ENCODE data around the gene TPSB2.

The TPSB2 gene

DNA sequence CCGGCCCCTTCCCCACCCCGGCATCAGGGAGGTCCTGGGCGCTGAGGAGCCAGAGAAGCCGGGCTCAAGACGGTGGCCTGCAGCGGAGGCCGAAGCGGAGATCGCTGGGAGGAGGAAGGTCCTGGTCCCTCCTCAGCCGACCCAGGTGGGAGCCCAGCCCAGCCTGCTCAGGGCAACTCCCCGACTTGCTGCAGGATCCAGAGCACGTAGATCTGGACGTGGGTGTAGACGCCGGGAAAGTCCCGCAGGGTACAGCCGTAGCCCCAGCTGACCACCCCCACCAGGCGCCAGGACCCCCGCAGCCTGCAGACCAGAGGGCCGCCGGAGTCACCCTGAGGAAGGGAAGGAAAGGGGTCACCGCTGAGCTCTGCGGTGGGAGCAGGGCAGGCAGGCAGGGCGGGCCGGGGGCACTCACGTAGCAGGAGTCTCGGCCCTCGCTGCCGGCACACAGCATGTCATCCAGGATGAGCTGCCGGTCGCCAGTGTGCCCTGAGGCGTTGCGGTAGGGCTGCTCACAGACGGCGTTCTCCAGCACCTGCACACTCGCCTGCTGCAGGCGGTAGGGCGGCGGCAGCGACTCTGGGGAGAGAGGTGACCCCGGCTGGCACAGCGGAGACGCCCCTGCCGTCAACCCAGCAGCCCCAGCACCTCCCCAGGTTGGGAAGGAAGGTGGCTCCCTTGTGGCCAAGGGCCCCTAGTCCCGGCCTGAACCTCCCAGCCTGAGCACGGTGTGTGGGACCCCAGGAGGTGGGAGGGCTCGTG is 31.3 kb upstream of the TPSB2 start:
- DNase-seq (ENCODE audit: low read depth) = no peak
- TF ChIP-seq, protein P1, sequence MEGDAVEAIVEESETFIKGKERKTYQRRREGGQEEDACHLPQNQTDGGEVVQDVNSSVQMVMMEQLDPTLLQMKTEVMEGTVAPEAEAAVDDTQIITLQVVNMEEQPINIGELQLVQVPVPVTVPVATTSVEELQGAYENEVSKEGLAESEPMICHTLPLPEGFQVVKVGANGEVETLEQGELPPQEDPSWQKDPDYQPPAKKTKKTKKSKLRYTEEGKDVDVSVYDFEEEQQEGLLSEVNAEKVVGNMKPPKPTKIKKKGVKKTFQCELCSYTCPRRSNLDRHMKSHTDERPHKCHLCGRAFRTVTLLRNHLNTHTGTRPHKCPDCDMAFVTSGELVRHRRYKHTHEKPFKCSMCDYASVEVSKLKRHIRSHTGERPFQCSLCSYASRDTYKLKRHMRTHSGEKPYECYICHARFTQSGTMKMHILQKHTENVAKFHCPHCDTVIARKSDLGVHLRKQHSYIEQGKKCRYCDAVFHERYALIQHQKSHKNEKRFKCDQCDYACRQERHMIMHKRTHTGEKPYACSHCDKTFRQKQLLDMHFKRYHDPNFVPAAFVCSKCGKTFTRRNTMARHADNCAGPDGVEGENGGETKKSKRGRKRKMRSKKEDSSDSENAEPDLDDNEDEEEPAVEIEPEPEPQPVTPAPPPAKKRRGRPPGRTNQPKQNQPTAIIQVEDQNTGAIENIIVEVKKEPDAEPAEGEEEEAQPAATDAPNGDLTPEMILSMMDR (IDR thresholded peaks at IDR 0.05; ENCODE audit: control insufficient read depth, insufficient read depth, low read depth, low read length, missing control alignments) = no peak

DNA sequence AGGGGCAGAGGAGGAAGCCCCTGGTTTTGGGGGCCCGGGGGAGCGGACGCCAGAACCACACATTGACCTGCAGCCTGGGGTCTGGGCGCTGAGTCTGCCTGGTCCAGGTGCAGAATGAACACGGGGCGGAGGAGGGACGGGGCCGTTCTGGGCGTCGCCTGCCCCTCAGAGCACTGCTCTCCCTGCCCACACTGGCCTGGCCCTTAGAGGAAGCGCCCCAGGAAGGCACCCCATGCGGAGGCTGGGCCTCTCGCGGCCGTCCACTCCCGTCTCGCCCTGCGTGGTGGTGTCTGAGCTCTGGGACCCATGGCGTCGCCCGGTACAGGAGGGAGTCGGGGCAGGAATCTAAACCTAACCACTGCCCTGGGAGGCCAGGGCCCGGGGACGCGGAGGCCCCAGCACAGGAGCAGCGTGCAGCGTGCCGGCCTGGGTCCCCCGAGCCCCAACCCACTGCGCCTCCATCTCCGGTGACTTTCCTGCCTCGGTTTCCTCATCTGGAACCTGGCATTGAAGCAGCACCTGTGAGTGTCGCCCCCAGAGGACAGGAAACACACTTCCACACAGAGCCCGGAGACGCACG is 30.2 kb upstream of the TPSB2 start:
- no peak overlapping the region for H3K4me3 ChIP-seq (ENCODE audit: control insufficient read depth, low read depth, low read length)
- DNase-seq (ENCODE audit: low read depth) = no peak
- TF ChIP-seq, protein P1 (IDR thresholded peaks at IDR 0.05; ENCODE audit: control insufficient read depth, insufficient read depth, low read depth, low read length, missing control alignments) = no peak

More for the DNA sequence above, 31.3 kb upstream of the TPSB2 start:
- H3K4me3 ChIP-seq (ENCODE audit: control insufficient read depth, low read depth, low read length) = no peak overlapping the region

DNA sequence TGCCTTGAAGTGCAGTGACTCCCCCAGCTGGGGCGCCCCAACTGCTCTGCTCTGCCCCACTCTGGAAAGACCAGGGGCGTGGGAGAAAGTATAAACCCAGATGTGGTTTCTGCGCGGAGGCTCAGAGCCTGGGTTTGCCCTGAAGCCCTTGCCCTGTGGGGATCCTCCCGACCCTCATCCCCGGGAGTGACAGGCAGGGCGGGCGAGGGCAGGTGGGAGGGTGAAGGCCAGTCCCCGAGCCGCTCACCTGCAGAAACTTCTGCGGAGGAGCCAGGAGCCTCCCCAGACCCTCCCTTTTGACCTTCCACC is 29.7 kb upstream of the TPSB2 start:
- TF ChIP-seq, protein P1 (IDR thresholded peaks at IDR 0.05; ENCODE audit: control insufficient read depth, insufficient read depth, low read depth, low read length, missing control alignments) = no peak
- DNase-seq (ENCODE audit: low read depth) = no peak
- H3K4me3 ChIP-seq (ENCODE audit: control insufficient read depth, low read depth, low read length) = no peak overlapping the region

DNA sequence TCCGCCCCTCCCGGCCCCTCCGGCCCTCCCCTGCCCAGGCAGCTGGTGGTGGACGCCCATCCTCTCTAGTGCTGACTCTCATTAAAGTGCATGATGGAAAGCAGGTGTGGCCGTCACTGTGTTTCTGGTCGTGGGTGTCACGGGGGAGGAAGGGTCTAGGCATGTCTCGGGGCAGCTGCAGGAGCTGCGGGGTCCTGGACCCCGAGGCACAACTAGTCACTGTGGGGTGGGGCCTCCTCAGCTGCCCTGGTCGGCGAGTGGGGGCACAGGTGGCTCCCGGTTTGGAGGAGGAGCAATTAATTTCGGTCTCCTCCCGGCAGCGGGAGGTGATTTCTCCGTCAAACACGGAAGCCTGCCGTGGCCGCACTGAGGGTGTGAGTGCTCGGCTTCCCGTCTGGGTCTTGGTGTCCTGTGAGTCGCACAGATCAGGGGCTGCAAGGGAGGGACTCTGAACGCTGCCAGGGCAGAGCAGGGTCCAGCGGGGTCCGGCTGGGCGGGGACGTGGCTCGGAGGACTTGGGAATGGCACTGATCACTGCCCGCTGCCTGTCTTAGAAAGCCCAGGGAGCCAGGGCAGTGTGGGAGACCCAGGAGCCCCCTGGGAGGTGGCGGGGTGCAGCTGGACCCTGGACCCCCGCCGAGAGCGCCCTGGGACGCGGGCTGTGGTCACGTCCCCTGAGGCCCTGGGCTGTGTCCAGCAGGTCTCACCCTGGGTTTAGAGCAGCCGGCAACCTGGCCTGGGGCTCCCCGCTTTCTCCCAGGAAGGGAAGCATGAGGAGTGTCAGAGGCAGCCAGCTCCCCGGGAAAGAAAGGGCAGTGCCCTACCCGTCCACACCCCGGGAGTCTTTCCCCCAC is 29.1 kb upstream of the TPSB2 start:
- no peak overlapping the region for H3K4me3 ChIP-seq (ENCODE audit: control insufficient read depth, low read depth, low read length)
- TF ChIP-seq, protein P1 (IDR thresholded peaks at IDR 0.05; ENCODE audit: control insufficient read depth, insufficient read depth, low read depth, low read length, missing control alignments) = no peak
- no peak for DNase-seq (ENCODE audit: low read depth)

DNA sequence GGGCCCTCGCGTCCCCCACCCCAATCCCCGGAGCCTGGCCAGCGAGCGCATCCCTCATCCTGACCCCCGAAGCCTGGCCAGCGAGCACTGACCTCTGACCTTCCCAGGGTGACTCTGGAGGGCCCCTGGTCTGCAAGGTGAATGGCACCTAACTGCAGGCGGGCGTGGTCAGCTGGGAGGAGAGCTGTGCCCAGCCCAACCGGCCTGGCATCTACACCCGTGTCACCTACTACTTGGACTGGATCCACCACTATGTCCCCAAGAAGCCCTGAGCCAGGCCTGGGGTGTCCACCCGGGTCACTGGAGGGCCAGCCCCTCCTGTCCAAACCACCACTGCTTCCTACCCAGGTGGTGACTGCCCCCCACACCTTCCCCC is 28.2 kb upstream of the TPSB2 start:
- TF ChIP-seq, protein P1 (IDR thresholded peaks at IDR 0.05; ENCODE audit: control insufficient read depth, insufficient read depth, low read depth, low read length, missing control alignments) = no peak
- H3K4me3 ChIP-seq (ENCODE audit: control insufficient read depth, low read depth, low read length) = no peak overlapping the region
- no peak for DNase-seq (ENCODE audit: low read depth)

DNA sequence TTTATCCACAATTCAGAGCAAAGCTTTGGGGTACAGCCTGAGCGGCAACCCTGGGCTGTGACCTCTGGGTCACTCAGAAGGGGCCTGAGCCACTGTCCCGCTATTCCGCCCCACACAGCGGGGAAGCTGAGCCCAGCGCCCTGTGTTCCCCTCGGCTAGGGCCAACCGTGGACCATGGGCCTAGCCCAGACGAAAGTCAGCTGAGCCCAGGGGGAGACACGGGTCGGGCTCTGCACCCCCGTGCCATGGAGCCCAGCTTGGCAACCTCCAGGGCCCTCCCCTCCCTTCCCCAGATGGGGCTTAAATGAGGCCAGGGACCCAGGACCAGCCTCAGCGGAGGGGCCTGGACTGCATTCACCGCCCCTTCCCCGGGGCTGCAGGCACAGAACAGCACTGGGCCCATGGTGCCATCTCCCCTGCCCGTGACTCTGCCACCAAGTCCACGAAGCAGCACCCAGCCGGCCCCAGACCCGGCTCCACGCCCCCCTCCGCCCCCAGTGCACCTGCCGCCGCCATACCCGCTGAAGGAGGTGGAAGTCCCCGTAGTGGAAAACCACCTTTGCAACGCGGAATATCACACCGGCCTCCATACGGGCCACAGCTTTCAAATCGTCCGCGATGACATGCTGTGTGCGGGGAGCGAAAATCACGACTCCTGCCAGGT is 27.7 kb upstream of the TPSB2 start:
- TF ChIP-seq, protein P1 (IDR thresholded peaks at IDR 0.05; ENCODE audit: control insufficient read depth, insufficient read depth, low read depth, low read length, missing control alignments) = no peak
- no peak overlapping the region for H3K4me3 ChIP-seq (ENCODE audit: control insufficient read depth, low read depth, low read length)
- no peak for DNase-seq (ENCODE audit: low read depth)

Data from AG09309 (cell line).